GM19025 (cell line): ENCODE measurements around the gene TNPO2.
A peak's percentile ranks its signal among the peaks of the same experiment; 100 is the strongest.
"Not testable (repeated sequence)": the region's sequence is repeated elsewhere in the genome, so short reads cannot be mapped to it uniquely, and the experiment has no call there.

ENCODE experiments used
- ATAC-seq: cut with Tn5 transposase; IDR thresholded peaks from one replicate; pipeline ENCODE4 v1.9.1; 2021; ENCODE audit warnings: mild to moderate bottlenecking, low read depth, moderate library complexity; ENCODE audit not compliant: unreplicated experiment

TNPO2 gene

DNA sequence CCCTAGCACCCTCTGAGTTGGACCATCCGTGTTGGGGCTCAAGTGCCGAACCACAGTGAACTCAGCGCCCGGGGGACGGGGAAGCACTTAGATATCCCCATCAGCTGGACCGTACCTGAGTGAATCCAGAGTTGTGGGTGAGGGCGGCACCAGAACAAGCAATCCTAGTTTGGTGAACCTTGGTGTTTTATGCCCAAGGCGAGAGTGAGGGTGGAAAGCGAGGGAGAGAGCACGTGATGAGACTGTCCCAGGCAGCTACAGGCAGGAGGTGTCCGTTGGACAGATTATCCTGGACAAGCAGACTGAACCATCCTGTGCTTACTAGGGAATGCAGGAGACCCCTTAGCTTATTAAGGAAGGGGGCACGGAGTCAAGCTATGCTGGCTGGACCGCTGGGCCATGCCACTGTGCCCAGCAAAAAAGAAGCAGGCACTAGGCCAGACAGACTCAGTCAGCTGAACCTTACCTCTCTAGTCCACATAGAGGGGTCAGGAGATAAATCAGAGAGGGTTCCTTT is 14.2 kb upstream of the TNPO2 start:
- ATAC-seq: no peak

DNA sequence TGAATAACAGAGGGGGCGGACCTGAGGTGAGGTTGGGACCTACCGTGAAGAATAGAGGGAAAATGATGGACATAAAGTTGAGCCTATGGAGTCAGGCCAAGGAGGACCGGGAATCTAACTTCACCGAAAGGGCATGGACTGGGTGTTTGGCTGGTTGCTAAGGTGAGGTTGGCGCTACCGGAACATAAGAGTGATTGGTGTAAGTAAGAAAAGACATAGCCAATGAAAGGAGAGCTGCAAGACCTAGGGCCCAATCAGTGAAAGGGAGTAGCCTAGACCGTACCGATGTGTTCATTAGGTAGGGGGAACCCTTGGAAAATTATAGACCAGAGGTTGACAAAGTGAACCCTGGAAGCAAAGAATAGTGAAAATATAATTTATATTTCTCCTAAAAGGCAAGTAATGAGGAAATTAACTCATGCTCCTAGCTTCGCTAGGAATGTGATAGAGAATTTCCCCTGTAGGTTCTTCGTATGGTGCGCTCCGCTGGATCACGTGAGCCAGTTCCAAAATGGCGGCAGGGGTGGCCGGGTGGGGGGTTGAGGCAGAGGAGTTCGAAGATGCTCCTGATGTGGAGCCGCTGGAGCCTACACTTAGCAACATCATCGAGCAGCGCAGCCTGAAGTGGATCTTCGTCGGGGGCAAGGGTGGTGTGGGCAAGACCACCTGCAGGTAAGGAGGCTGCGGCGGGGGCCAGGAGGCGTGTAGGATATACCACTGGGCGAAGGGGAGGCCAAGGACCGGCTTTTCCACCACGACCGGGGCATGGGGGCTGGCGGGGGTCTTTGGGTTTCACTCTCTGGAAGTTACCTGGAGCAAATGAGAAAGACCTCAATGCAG is 13.5 kb upstream of the TNPO2 start, which contains the start of gene GET3:
TSS of gene GET3 (plus strand) at position 503 of the 840 bp plus-strand sequence. CDS start at position 512, 9 bp downstream.
- peak; percentile 76 for ATAC-seq

GRCh38 chr19:12733369-12734214 is 9.9 kb upstream of the TNPO2 start:
- no peak for ATAC-seq

- no peak for ATAC-seq
These were observed 7.6 kb upstream of the TNPO2 start for GRCh38 chr19:12731337-12731736.

GRCh38 chr19:12730064-12730463 is 6.3 kb upstream of the TNPO2 start:
- no peak for ATAC-seq

DNA sequence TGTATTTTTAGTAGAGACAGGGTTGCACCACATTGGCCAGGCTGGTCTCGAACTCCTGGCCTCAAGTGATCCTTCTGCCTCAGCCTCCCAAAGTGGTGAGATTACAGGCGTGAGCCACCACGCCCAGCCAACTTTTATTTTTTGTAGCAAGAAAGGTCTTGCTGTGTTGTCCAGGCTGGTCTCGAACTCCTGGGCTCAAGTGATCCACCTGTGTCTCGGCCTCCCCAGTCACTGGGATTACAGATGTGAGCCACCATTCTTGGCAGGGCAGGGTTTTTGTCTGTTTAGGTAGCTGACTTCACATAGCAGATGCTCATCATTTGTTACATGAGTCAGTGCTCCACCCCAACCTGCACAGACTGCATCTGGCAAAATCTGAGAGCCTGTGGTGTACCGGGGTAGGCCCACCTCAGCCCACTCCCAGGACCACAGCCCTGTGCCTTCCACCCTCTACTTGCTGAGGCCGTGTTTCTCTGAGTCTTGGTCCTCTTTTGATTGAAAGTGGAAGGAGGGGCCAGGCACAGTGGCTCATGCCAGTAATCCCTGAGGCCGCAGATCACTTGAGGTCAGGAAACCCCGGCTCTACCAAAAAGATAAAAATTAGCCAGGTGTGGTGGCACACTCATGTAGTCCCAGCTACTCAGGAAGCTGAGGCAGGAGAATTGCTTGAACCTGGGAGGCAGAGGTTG is 4.2 kb upstream of the TNPO2 start:
- no peak for ATAC-seq

DNA sequence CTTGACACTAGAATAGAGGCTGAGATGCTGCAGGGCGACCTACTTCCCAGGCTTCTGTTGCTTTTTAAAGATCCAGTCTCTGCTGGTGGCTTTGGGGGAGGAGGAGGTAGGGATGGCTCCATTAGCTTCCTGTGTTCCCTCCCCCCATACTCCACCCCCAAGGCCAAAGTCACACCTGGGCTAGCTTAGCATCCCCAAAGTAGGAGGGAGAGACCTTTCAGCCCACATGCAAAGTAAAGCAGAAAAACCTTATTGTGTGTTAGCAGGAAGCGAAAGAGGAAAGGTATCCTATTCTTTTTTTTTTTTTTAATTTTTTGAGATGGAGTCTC is 3.2 kb upstream of the TNPO2 start:
- no peak for ATAC-seq

DNA sequence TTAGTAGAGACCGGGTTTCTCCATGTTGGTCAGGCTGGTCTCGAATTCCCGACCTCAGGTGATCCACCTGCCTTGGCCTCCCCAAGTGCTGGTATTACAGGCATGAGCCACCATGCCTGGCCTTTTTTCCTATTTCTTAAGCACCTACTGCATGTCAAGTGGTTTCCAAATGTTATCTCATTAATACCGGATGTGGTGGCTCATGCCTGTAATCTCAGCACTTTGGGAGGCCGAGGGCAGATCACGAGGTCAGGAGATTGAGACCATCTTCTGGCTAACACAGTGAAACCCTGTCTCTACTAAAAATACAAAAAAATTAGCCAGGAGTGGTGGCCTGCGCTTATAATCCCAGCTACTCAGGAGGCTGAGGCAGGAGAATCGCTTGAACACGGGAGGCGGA is 1.9 kb upstream of the TNPO2 start:
- not testable (repeated sequence) for ATAC-seq

- ATAC-seq: no peak
These were observed 421 bp downstream of the TNPO2 start for GRCh38 chr19:12723381-12723640.

GRCh38 chr19:12722566-12723380 is 959 bp downstream of the TNPO2 start:
- peak; percentile 67 for ATAC-seq

- ATAC-seq: peak; percentile 24
These were observed 1.8 kb downstream of the TNPO2 start for GRCh38 chr19:12721656-12722565.

DNA sequence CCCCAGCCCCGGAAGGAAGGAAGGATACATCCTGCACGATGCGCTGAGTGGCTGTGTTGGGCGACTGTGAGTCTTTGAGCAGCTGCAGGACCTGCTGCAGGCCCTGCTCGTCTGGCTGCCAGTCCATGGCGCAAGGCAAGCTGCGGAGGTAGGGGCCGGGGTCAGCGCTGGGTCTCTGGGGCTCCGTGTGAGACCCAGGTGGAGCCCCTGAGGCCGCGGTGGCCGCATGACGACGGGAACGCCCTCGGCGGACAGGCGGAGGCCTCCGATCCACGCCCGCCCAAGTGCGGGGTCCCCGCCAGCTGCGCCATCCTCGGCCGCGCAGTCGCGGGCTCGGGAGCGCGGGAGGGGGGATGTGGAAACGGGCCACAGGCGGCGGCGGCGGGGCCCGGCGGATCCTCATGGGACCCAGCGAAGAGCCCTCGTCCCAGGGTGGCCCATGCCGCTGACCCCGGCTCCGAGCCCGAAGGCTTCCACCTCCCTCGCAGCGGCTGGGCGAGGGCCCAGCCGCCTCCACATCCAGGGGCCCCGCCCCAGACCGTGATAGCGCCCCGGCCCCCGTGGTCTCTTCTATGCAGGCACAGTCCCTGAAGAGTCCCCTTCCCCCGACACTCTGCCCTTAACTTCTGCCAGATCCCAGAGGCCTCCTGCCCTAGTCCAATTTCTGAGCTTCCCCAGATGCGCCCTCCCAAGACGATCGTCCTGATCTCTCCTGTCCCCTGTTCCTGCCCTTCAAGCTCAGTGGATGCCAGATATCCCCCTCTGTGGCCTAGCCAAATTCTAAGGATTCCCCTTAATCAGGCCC is 2.7 kb downstream of the TNPO2 start:
- ATAC-seq: no peak

DNA sequence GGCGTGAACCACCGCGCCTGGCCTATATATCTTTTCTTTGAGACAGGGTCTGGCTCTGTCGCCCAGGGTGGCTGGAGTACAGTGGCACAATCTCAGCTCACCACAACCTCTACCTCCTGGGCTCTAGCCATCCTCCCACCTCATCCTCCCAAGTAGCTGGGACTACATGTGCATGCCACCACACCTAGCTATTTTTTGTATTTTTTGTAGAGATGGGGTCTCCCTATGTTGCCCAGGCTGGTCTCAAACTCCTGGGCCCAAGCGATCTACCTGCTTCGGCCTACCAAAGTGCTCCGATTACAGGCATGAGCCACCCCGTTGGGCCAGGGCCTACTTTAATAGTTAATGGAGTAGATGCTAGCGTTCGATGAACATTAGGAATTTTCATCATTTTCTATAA is 3.4 kb downstream of the TNPO2 start:
- ATAC-seq: no peak

DNA sequence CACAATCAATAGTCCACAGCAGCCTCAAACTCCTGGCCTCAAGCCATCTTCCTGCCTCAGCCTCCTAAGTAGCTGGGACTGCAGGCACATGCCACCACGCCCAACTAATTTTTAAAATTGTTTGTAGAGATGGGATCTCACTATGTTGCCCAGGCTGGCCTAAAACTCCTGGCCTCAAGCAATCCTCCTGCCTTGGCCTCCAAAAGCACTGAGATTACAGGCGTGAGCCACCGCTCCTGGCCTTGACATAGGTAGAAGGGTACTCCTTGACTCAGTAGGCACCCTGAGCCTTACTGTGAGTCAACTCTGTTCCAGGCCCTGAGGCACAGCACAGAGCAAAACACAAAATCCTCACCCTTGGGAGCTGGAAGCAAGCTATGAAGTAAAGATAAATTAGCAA is 7.8 kb downstream of the TNPO2 start:
- no peak for ATAC-seq

DNA sequence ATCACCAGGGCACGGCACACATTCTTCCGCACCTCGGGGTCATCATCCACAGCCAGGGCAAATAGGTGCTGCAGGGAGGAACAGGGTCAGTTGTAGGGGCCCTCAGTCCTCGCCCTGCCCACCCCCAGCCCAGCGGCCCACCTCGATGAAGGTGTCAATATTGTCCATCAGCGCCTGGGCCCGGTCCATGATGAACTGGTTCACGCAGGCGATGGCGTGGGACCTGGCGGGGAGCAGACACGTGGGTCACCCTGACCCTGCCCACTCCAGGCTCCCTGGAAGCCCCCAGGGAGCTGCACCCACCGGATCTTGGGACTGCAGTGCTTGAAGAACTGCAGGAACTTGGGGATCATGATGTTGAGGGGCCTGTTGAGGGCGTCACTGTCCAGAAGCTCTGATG is 8.6 kb downstream of the TNPO2 start:
- ATAC-seq: no peak

- ATAC-seq: not testable (repeated sequence)
These were observed 10.4 kb downstream of the TNPO2 start for GRCh38 chr19:12713304-12713703.

DNA sequence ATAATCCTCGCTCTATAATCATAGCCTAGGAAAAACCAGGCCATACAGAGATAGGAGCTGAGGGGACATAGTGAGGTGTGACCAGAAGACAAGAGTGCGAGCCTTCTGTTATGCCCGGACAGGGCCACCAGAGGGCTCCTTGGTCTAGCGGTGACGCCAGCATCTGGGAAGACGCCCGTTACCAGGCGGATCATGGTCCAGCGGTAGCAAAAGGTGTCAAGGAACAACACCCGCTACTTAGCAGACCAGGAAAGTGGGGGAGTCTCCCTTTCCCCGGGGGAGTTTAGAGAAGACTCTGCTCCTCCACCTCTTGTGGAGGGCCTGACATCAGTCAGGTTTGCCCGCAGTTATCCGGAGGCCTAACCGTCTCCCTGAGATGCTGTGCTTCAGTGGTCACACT is 11.7 kb downstream of the TNPO2 start:
- not testable (repeated sequence) for ATAC-seq

DNA sequence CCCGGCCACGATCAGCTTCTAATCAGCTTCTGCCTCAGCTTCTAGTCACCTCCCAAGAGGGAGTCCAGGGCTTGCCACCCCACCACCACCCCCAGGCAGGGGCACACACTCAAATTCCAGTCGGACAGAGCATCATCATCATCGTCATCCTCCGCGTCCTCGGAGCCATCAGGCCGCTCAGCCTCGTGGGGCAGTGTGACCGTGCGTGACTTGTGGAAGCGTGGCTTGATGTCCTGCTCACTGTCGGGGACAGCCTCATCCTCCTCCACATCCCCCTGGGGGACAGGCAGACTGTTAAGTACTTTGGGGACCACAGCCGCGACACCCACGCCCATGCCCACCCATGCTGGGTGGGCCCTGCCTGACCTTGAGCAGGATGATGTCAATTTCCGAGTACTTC is 12.5 kb downstream of the TNPO2 start:
- no peak for ATAC-seq
